Renal cortex interstitium (tissue), 11 donors: ENCODE measurements around the gene STON2. TPM values are rescaled to one million over a fixed set of nuclear protein-coding genes. Genes with fewer than 3 reads are reported as not detected.
A peak's percentile ranks its signal among the peaks of the same experiment; 100 is the strongest.
"Not testable (repeated sequence)": the region's sequence is repeated elsewhere in the genome, so short reads cannot be mapped to it uniquely, and the experiment has no call there.

Experiments
- DNase-seq, 11 donors: peaks; one replicate each; pipeline ENCODE4 v3.0.0-alpha.2; 2013; ENCODE audit warnings: low read depth in 9 of 11, low spot score in 4 of 11; ENCODE audit errors: extremely low read depth in 1 of 11
- polyA plus RNA-seq, 3 donors: library from polyadenylated mRNA; unstranded; fragments of 120-200 nt; gene quantifications; one replicate each; pipeline ENCODE4 v1.2.1, GENCODE V29; 2013; ENCODE audit not compliant: insufficient read length in 3 of 3

The STON2 gene
- polyA plus RNA-seq, 3 donors: 44.0 to 52.0 (median 50.5) TPM

DNA sequence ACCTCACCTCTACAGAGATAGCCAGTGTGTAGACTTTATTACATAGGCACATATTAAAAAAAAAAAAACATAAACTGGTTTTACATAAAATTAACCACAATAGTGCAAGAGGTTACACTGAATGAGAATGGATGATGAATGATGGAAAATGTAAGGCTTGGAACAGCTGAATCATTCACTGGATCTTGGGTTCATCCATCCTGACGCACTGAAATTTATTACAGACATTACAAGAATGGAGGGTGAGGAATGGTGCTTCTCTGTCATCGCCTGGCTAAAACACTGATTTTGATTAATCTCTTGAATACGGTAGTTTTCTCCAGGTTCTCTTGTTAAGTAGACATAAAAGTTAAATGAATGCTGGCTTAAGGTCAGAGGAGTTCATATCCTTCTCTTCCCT is 139.4 kb downstream of the STON2 start:
- DNase-seq: no peak

DNA sequence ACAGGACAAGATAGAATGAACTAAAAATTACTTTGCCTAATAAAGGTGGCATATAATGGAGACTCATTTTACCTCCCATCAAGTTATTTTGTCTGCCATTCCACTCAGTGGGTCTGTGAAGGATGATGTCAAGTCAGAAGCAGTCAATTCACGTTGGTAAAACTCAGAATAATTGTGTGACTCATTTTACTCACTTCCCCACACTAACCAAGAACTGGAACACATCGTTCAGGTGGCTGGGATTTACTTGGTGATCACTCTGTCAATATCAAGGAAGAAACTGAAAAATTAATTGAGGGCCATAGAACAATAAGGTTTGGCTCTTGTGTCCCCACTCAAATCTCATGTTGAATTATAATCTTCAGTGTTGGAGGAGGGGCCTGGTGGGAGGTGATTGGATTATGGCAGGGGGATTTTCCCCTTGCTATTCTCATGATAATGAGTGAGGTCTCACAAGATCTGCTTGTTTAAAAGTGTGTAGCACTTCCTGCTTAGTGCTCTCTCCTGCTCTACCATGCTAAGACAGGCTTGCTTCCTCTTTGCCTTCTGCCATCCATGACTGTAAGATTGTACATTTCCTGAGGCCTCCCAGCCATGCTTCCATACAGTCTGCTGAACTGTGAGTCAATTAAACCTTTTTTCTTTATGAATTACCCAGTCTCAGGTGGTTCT is 143.7 kb downstream of the STON2 start:
- no peak for DNase-seq

DNA sequence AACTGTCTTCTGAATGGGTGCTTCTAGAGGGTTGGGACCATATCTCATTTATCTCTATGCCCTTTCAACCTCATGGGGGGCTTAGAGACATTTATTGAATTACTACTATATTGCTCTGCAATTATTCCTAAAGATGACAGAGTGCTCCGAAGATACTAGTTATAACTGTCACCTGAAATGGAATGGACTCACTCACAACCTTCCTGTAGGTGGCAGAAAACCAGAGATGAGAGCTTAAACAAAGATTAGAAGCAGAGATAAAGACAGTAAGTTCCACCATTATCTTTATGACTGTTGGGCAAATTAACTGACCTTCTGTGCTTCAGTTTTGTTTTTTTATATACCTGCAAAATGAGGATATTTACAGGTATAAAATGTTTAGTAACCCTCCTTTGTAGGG is 147.8 kb downstream of the STON2 start:
- no peak for DNase-seq

DNA sequence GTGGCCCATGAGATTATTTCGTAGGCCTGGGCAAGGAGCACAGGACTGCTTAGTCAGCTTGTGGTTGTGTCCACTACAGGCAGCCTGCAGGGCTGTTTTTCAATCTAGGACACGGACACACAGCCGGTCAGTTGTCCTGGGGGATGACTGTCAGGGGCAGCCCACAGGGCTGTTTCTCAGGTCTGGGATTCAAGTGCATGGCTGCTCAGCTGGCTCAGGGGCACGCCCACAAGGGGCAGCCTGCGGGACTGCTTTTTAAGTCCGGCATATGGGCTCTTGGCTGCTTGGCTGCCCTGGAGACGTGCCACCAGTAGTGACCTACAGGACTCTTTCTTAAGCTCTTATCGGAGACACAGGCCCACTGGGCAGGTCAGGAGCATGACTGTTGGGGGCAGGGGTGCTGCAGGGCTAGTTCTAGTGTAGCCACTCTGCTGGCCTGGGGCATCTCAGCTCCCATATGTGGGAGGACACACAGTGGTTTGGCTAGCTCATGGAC is 152.8 kb downstream of the STON2 start:
- no peak for DNase-seq

DNA sequence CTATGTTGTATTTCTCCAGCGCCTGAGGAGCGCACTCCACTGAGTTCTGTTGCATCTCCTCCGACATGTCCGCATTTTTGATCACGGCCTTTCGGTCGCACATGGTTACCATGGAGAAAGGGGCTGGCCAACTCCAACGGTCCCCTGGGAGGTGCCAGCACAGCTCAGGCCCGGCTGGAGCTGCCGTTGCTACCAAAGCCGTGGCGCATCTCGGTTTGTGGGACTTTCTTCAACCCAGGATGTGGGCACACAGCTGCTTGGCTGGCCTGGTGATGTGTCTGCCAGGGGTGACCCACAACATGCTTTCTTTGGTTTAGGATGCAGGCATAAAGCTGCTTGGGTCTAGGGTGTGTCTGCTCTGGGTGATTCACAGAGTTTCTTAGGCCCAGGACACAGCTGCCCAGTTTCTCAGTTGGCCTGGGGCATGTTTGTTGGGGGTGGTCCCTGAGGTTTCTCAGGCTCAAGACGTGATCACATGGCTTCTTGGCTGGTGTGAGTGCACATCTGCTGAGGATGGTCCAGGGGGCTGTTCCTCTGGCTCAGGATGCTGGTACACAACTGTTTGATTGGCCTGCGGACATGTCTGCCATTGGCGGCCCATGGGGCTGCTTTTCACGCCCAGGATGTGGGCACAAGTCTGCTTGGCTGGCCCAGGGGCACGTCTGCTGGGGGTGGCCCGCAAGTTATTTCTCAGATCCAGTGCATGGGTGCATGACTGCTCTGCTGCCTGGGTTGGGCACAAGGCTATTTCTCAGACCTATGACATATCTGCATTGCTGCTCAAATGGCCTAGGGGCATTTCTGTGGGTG is 153.5 kb downstream of the STON2 start:
- DNase-seq: no peak

DNA sequence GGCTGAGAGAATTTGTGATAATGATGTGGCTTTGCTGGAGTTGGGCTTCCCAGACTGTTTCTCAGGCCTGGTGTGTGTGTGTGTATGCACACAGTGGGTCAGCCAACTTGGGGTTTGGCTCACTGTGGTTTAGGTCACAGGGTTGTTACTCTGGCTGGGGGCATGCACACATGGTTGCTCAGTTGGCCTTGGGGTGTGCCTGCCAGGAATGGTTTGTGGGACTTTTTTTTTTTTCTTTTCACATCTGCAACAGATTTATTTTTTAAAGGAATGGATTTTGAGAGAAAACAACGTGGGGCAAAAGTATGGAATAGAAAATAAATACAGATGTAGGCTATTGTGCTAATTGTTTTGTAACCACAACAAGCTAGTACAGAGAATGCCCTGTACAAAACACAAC is 154.4 kb downstream of the STON2 start:
- no peak for DNase-seq

DNA sequence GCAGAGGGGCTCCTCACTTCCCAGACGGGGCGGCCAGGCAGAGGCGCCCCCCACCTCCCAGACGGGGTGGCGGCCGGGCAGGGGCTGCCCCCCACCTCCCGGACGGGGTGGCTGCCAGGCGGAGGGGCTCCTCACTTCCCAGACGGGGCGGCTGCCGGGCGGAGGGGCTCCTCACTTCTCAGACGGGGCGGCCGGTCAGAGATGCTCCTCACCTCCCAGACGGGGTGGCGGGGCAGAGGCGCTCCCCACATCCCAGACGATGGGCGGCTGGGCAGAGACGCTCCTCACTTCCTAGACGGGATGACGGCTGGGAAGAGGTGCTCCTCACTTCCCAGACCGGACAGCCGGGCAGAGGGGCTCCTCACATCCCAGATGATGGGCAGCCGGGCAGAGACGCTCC is 155.7 kb downstream of the STON2 start:
- DNase-seq: not testable (repeated sequence)

DNA sequence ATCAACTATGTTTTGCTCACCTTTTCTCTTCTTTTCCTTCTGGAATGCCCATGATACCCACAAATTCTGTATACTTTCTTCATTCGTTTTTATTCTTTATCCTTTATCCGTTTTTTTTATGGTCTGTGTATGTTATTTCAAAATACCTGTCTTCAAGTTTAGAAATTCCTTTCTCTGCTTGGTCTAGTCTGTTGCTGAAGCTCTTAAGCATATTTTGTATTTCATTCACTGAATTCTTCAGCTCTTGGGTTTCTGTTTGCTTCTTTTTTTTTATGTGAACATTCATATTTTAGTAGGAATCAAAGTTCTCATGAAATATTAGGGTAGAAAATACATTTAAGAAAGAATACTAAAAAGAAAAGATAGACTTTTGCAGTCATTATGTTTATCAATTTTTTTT is 156.6 kb downstream of the STON2 start:
- DNase-seq: no peak

DNA sequence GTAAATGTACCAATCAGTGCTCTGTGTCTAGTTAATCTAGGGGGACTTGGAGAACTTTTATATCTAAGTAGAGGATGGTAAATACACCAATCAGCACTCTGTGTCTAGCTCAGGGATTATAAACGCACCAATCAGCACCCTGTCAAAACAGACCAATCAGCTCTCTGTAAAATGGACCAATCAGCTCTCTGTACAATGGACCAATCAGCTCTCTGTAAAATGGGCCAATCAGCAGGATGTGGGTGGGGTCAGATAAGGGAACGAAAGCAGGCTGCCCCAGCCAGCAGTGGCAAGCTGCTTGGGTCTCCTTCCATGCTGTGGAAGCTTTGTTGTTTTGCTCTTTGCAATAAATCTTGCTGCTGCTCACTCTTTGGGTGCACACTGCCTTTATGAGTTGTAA is 163.3 kb downstream of the STON2 start:
- not testable (repeated sequence) for DNase-seq

DNA sequence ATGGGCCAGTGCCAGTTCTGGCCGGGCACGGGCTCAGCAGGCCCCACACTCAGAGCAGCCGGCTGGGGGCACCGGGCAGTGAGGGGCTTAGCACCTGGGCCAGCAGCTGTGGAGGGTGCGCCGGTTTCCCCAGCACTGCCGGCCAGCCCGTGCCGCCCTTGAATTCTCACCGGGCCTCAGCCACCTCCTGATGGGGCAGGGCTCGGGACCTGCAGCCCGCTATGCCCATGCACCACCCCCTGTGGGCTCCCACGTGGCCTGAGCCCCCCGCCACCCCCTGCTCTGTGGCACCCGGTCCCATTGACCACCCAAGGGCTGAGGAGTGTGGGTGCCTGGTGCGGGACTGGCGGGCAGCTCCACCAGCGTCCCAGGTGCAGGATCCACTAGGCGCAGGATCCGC is 164.0 kb downstream of the STON2 start:
- no peak for DNase-seq

DNA sequence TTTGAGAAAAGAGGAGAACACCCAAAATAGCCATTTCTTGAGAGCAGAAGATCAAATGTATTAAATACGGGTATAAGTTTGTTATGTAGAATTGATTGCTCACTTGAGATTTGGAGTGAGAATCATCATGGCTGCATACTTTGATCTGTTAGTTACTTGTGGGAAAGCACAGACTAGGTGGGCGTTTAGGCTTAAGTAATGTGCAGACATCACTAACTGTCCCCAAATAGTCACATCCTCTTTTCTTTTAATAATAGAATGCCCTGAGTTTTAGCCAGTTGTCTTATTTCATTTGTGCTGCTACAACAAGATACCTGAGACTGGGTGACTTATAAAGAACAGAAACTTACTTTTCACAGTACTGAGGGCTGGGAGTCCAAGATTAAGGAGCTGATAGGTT is 165.0 kb downstream of the STON2 start:
- DNase-seq: no peak

DNA sequence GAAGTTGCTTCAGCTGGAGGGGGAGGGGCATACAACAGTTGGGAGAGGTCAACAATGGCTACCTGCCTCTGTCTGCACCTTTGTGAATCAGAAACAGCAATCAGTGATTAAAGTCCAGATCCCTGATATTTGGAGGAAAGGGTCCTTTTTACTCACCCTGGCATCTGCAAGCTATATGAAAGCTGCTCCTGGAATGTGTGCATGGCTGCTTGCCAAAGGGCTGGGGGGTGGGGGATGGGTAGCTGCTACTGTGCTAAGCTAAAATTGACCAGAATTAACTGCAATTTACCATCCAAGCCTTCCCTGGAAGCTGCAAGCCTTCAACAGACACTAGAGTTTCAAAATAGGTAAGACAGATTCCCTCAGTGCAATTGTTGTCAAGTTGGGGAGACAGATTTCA is 165.8 kb downstream of the STON2 start:
- DNase-seq: peak in 5 of 11 donors; percentile 30 to 45 (median 32)

DNA sequence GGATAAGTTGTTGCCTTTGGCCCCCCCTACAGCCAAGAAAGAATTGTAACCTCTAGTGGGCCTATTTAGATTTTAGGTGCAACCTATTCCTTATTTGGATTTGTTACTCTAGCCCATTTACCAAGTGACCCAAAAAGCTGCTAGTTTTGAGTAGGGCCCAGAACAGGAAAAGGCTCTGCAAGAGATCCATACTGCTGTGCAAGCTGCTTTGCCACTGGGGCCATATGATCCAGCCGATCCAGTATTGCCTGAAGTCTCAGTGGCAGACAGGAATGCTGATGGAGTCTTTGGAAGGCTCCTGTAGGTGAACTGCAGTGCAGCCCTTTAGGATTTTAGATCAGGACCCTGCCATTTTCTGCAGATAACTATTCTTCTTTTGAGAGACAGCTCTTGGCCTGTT is 166.5 kb downstream of the STON2 start:
- DNase-seq: no peak

DNA sequence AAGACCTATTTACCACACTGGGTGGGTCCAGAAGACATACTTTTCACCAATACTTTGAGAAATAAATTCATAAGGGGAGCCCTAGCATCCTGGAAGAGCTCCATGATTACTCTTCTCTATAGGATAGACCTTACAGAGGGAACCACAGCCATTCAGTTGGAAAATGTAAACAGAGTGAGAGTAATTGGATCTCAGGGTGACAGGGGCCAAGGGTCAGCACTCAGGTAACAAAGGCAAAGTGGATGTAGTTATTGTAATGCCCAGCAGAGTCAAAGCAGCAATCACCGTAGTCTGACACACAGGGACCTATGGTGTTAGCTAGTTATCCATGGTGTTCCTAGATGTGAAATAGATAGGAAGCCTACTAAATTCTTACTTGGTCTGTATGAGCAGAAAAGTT is 168.6 kb downstream of the STON2 start:
- DNase-seq: no peak

DNA sequence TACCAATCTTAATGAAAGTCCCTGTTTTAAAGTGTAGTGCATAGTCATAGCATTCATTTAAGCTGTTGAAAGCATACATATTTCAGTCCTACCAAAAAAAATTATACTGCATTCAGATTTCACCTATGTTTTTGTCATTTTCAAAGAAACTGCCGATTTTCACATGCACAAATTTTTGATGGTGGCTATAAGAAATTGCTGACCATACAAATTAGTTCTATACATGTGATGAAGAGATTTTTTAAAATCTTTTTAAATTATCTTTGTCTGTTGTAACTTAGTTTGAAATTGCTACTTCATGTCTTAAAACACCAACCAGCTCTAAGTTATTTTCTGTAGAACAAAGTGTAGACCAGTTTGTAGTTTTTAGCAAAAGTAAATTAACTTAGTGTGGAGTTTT is 175.9 kb downstream of the STON2 start:
- DNase-seq: no peak

DNA sequence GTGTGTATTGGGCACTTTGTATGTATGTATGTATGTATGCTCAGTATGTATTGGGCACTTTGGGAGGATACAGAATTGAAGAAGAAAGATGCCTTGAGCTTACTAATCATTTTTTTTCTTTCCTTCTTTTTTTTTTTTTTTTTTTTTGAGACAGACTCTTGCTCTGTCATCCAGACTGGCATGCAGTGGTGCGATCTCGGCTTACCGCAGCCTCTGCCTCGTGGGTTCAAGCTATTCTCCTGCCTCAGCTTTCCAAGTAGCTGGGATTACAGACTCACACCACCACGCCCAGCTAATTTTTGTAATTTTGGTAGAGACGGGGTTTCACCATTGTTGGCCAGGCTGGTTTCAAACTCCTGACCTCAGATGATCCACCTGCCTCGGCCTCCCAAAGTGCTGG is 176.3 kb downstream of the STON2 start:
- not testable (repeated sequence) for DNase-seq

DNA sequence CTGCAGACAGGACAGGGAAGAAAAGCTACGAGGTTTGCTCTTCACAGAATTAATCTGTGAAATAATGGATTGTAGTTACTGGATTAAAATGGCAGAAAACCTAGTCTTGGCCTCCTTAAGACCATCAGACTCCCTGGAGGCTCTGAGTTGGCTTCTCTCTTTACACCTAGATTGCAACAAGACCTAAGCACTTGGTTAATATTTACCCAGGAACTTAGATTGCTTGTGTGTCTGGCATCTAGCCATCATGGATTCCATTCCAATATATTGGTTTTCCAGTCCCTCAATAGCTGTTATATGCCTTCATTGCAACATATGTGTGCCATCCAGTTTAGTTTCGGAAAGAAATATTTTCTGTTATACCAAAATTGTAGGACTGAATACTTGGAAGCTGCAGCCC is 177.4 kb downstream of the STON2 start:
- DNase-seq: no peak

DNA sequence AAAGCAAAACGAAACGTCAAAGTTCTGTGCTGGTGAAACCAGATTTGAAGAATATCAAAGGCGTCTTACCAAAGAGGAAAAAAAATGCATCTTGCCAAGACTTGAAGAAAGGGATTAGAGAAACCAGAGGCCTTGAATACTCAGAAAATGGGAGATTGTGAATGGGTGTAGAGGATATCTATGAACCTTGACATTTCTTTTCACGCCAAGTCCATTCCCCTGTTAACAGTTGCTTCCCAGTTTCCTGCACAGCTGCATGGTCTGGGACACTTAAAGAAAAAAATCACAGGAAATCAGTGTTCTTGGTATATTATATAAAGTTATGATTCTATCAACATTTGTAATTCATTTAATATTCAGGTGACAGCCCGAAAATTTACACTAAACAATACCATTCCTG is 178.0 kb downstream of the STON2 start:
- DNase-seq: no peak

DNA sequence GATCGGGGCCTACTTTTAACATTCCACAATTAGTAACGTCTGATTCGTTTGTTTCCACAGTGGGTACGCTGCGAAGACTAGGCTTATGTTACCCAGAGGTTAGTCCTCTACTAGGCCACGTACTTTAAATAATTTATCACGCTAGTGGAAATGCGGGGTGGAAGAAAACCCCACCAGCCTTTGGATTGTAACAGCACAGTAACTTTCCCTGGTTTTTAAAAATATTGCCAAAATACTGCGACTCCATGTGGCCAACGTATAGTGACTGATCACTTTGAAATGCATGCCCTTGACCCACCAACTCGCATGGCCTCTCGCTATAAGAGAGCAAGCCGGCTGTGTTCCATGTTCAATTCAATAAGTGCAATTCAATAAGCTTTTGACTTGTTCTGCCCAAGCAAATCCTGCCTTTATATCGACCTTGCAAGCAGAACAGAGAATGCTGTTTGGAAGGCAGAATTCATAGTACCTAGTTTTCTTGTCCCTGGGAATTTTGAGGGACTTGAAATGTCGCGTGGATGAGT is 178.5 kb downstream of the STON2 start:
- DNase-seq: peak in 1 of 11 donors; percentile 24

DNA sequence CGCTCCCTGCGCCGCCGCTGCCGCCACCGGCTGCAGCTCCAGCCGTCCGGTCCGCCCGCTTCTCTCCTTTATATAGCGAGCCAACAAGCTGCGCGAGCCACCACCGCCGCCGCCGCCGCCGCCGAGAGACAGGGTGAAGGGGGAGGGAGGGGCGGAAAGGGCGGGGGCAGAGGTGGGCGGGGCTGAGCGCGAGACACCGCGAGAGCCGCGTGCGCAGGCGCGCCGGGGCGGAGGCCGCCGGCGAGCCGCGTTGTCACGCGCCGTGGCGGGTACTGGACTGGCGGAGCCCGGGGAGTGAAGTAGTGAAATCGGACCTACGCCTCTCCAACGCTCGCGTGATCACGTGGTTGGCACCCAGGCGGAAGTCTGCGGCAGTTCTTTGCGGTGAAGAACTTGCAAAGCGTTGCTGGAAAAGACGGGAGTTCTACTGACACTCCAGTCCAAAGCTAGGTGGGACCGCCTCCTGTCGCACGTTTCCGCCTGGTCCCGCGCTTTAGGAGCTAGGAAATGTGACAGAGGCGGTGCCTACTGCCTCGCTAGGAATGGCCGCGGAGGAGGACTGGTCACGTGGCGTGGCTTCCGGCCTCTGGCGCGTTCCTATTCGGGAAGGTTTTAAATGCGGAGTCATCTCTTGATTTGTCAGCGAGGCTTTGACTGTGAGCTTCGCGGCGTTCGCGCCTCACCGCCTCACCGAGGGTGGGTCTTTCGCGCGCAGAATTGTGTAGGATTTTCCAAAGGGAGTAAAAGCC is 179.1 kb downstream of the STON2 start, which contains the start of gene GTF2A1:
Gene GTF2A1 (minus strand): TSS at position 130 of the 749 bp plus-strand sequence. CDS start 441 bp downstream, outside the sequence.
- peak; percentile 92 to 94 (median 93) for DNase-seq
